ENCODE measurements around the gene PTPRK. TPM values are rescaled to one million over a fixed set of nuclear protein-coding genes. Genes with fewer than 3 reads are reported as not detected.

Gene PTPRK
- total RNA-seq, 1 experiment from 2014 or later = 34.2 TPM

DNA sequence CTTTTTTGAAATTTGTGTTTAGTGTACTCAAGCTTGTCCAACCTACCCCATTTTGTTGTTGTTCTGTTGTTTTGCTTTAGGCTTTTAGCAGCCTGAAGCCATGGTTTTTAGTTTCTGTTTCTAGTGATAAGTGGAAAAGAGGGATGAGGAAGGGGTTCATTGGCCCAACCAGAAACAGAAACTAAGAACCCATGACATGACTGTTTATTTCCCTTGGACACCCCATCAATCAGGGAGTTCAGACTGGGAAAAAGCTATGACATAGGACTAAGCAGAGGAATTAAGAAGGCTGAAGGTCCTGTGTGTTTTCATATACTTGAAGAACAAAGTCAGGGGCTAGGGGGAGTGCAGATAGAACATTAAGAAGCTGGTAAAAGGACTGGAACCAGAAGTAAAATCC is 425.0 kb downstream of the PTPRK start:
- no peak for DNase-seq (ENCODE audit: low read depth, low spot score)
- H2AFZ ChIP-seq (ENCODE audit: low read depth, low read length, poor library complexity, severe bottlenecking) = no peak overlapping the region
- no peak overlapping the region for H3K9ac ChIP-seq (ENCODE audit: low read length)
- H3K9me3 ChIP-seq (ENCODE audit: control insufficient read depth in 1 of 2, insufficient read depth in 1 of 2, low read depth in 1 of 2, low read length in 2 of 2) = no peaks in the 10 kb centered on the region
- no peaks in the 10 kb centered on the region for H4K20me1 ChIP-seq (ENCODE audit: insufficient read depth)
- intact Hi-C loops (cut with micrococcal nuclease) = no loop called here
- no peak overlapping the region for H3K4me3 ChIP-seq (replicated peaks in 1 of 2; ENCODE audit: low read depth in 1 of 2, low read length in 2 of 2)
- H3K79me2 ChIP-seq (ENCODE audit: insufficient read depth, low read length) = no peaks in the 10 kb centered on the region
- no peak overlapping the region for H3K27ac ChIP-seq (ENCODE audit: low read depth, low read length)
- TF ChIP-seq SP1 (IDR thresholded peaks at IDR 0.05; ENCODE audit: low read depth) (no peak), YY1 (IDR thresholded peaks at IDR 0.05; ENCODE audit: extremely low read depth, insufficient replicate concordance, low read depth, low read length) (no peak), ZFX (IDR thresholded peaks at IDR 0.05) (no peak), EGR1 (IDR thresholded peaks at IDR 0.05; ENCODE audit: low read depth) (no peak), EZH2phosphoT487 (IDR thresholded peaks at IDR 0.05; ENCODE audit: borderline replicate concordance) (no peak), RAD21 (IDR thresholded peaks at IDR 0.05; ENCODE audit: low read depth) (no peak), CEBPB (IDR thresholded peaks at IDR 0.05; ENCODE audit: low read depth) (no peak), CBX3 (IDR thresholded peaks at IDR 0.05; ENCODE audit: low read depth) (no peak), ZNF274 (IDR thresholded peaks at IDR 0.05; ENCODE audit: low read depth, low read length) (no peak), SIN3A (IDR thresholded peaks at IDR 0.05; ENCODE audit: low read depth) (no peak), POLR2AphosphoS5 (IDR thresholded peaks at IDR 0.05; ENCODE audit: low read depth, low read length) (no peak)
- TF ChIP-seq, protein P1, sequence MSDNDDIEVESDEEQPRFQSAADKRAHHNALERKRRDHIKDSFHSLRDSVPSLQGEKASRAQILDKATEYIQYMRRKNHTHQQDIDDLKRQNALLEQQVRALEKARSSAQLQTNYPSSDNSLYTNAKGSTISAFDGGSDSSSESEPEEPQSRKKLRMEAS (IDR thresholded peaks at IDR 0.05) = no peak
- TF ChIP-seq, protein P2, sequence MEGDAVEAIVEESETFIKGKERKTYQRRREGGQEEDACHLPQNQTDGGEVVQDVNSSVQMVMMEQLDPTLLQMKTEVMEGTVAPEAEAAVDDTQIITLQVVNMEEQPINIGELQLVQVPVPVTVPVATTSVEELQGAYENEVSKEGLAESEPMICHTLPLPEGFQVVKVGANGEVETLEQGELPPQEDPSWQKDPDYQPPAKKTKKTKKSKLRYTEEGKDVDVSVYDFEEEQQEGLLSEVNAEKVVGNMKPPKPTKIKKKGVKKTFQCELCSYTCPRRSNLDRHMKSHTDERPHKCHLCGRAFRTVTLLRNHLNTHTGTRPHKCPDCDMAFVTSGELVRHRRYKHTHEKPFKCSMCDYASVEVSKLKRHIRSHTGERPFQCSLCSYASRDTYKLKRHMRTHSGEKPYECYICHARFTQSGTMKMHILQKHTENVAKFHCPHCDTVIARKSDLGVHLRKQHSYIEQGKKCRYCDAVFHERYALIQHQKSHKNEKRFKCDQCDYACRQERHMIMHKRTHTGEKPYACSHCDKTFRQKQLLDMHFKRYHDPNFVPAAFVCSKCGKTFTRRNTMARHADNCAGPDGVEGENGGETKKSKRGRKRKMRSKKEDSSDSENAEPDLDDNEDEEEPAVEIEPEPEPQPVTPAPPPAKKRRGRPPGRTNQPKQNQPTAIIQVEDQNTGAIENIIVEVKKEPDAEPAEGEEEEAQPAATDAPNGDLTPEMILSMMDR (IDR thresholded peaks at IDR 0.05 in 2 of 3, conservative IDR thresholded peaks at IDR 0.05 in 1 of 3; ENCODE audit: borderline replicate concordance in 1 of 3, insufficient read depth in 1 of 3, low read depth in 2 of 3, low read length in 2 of 3) = no peak
- TF ChIP-seq, protein P3, sequence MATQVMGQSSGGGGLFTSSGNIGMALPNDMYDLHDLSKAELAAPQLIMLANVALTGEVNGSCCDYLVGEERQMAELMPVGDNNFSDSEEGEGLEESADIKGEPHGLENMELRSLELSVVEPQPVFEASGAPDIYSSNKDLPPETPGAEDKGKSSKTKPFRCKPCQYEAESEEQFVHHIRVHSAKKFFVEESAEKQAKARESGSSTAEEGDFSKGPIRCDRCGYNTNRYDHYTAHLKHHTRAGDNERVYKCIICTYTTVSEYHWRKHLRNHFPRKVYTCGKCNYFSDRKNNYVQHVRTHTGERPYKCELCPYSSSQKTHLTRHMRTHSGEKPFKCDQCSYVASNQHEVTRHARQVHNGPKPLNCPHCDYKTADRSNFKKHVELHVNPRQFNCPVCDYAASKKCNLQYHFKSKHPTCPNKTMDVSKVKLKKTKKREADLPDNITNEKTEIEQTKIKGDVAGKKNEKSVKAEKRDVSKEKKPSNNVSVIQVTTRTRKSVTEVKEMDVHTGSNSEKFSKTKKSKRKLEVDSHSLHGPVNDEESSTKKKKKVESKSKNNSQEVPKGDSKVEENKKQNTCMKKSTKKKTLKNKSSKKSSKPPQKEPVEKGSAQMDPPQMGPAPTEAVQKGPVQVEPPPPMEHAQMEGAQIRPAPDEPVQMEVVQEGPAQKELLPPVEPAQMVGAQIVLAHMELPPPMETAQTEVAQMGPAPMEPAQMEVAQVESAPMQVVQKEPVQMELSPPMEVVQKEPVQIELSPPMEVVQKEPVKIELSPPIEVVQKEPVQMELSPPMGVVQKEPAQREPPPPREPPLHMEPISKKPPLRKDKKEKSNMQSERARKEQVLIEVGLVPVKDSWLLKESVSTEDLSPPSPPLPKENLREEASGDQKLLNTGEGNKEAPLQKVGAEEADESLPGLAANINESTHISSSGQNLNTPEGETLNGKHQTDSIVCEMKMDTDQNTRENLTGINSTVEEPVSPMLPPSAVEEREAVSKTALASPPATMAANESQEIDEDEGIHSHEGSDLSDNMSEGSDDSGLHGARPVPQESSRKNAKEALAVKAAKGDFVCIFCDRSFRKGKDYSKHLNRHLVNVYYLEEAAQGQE (IDR thresholded peaks at IDR 0.05; ENCODE audit: low read depth) = no peak
- H3K36me3 ChIP-seq (ENCODE audit: control insufficient read depth in 1 of 2, insufficient read depth in 2 of 2, low read length in 2 of 2) = no peaks in the 10 kb centered on the region
- ChIA-PET RAD21 (ENCODE audit: low non-redundant PET in 1 of 2, low total read pairs in 2 of 2, uncharacterized antibody in 2 of 2, unreplicated experiment in 2 of 2) (no interaction called here), CTCF (no interaction called here), POLR2A (no interaction called here)
- H3K4me2 ChIP-seq (ENCODE audit: low read length) = no peak overlapping the region
- no peaks in the 10 kb centered on the region for H3K9me2 ChIP-seq (ENCODE audit: insufficient read depth)
- H3K27me3 ChIP-seq (ENCODE audit: insufficient read depth, low read length) = no peaks in the 10 kb centered on the region
- BruUV-seq (replicated peaks) = no TSS peak
- H3K4me1 ChIP-seq (ENCODE audit: control insufficient read depth in 1 of 2, insufficient read depth in 2 of 2, low read length in 2 of 2) = no peaks in the 10 kb centered on the region
- no peak for ATAC-seq
